Activated CD4-positive, alpha-beta T cell treated with anti-CD3 and anti-CD28 coated beads, Interleukin-2, amount 50 U/mL, for 16 hours (primary cell): Measurements from ENCODE around the gene AQR.
"Not testable (repeated sequence)": the region's sequence is repeated elsewhere in the genome, so short reads cannot be mapped to it uniquely, and the experiment has no call there.

Experiments
- DNase-seq: peaks from one replicate; pipeline ENCODE4 v3.0.0-alpha.2; 2020

AQR gene

GRCh38 chr15:34952481-34952880, 17.1 kb downstream of the AQR start:
- peak; percentile 34 for DNase-seq

GRCh38 chr15:34951993-34952392, 17.5 kb downstream of the AQR start:
- DNase-seq = no peak

GRCh38 chr15:34944936-34945335, 24.6 kb downstream of the AQR start:
- no peak for DNase-seq

- no peak for DNase-seq
These were observed 25.8 kb downstream of the AQR start for GRCh38 chr15:34943711-34944110.

- not testable (repeated sequence) for DNase-seq
These were observed 26.3 kb downstream of the AQR start for GRCh38 chr15:34943264-34943663.

- no peak for DNase-seq
These were observed 27.2 kb downstream of the AQR start for GRCh38 chr15:34942363-34942762.

- no peak for DNase-seq
These were observed 27.7 kb downstream of the AQR start for GRCh38 chr15:34941831-34942230.

- no peak for DNase-seq
These were observed 28.3 kb downstream of the AQR start for GRCh38 chr15:34941185-34941698.

GRCh38 chr15:34933432-34933975, 36.0 kb downstream of the AQR start:
- no peak for DNase-seq

- not testable (repeated sequence) for DNase-seq
These were observed 41.2 kb downstream of the AQR start for GRCh38 chr15:34928349-34928748.

- no peak for DNase-seq
These were observed 41.8 kb downstream of the AQR start for GRCh38 chr15:34927726-34928125.

GRCh38 chr15:34914317-34914716, 55.2 kb downstream of the AQR start:
- no peak for DNase-seq

- DNase-seq = no peak
These were observed 64.5 kb downstream of the AQR start for GRCh38 chr15:34905047-34905446.

- no peak for DNase-seq
These were observed 65.0 kb downstream of the AQR start for GRCh38 chr15:34904527-34904926.

- DNase-seq = no peak
These were observed 68.8 kb downstream of the AQR start for GRCh38 chr15:34900748-34901147.

GRCh38 chr15:34896183-34896582, 73.4 kb downstream of the AQR start:
- DNase-seq = no peak

GRCh38 chr15:34893967-34894366, 75.6 kb downstream of the AQR start:
- DNase-seq = no peak

- no peak for DNase-seq
These were observed 76.5 kb downstream of the AQR start for GRCh38 chr15:34892963-34893591.

- no peak for DNase-seq
These were observed 79.1 kb downstream of the AQR start for GRCh38 chr15:34890424-34890823.

GRCh38 chr15:34889476-34889875, 80.1 kb downstream of the AQR start:
- no peak for DNase-seq

GRCh38 chr15:34886134-34886533, 83.4 kb downstream of the AQR start:
- DNase-seq = no peak

- no peak for DNase-seq
These were observed 85.9 kb downstream of the AQR start for GRCh38 chr15:34883633-34884032.

GRCh38 chr15:34883042-34883441, 86.5 kb downstream of the AQR start:
- no peak for DNase-seq

GRCh38 chr15:34879107-34879506, 90.4 kb downstream of the AQR start:
- no peak for DNase-seq

GRCh38 chr15:34876640-34877039, 92.9 kb downstream of the AQR start:
- no peak for DNase-seq
